Tibial nerve (tissue), 4 donors: ENCODE measurements around the gene EXOC4. TPM values are rescaled to one million over a fixed set of nuclear protein-coding genes. Genes with fewer than 3 reads are reported as not detected.

Source experiments
- DNase-seq, 2 donors: peaks; one replicate each; pipeline ENCODE4 v3.0.0-alpha.2; 2019; ENCODE audit warnings: low spot score in 2 of 2
- H3K27ac ChIP-seq, 4 donors: fragments of 200-600 bp; sonication (generic) in 3 of 4; one replicate each; pipeline ENCODE4 v1.5.1; 2017 to 2019; ENCODE audit warnings: mild to moderate bottlenecking in 1 of 4
- H3K27me3 ChIP-seq, 2 donors: fragments of 200-600 bp; sonication (generic) in 1 of 2; one replicate each; pipeline versions ENCODE4 v1.5.1 to v1.6.0; 2017 to 2019
- H3K36me3 ChIP-seq, 3 donors: fragments of 200-600 bp; sonication (generic); one replicate each; pipeline ENCODE4 v1.5.1; 2018 to 2019
- H3K4me1 ChIP-seq, 4 donors: fragments of 200-600 bp; sonication (generic) in 3 of 4; one replicate each; pipeline ENCODE4 v1.5.1; 2017 to 2019
- H3K4me3 ChIP-seq, 4 donors: fragments of 200-600 bp; sonication (generic) in 3 of 4; one replicate each; pipeline ENCODE4 v1.5.1; 2017 to 2019; ENCODE audit warnings: mild to moderate bottlenecking in 1 of 4, moderate library complexity in 1 of 4
- H3K9me3 ChIP-seq, 4 donors: fragments of 200-600 bp; sonication (generic) in 3 of 4; one replicate each; pipeline ENCODE4 v1.5.1; 2017 to 2019
- CTCF ChIP-seq, 5 experiments: fragments of 200-600 bp in 3 of 5; fragments of 450-650 bp in 2 of 5; sonication (generic) in 3 of 5; IDR thresholded peaks; one replicate each; pipeline ENCODE4 v1.5.1; 2016 to 2019; ENCODE audit warnings: antibody characterized with exemption in 5 of 5, mild to moderate bottlenecking in 3 of 5, moderate library complexity in 2 of 5
- EP300 ChIP-seq, 2 donors: sonication (generic); formaldehyde crosslinking; IDR thresholded peaks; one replicate each; pipeline ENCODE4 v1.6.1; 2017; ENCODE audit warnings: antibody characterized with exemption in 2 of 2, mild to moderate bottlenecking in 1 of 2
- POLR2A ChIP-seq, 2 donors: fragments of 450-650 bp; IDR thresholded peaks; one replicate each; pipeline ENCODE4 v1.6.1; 2017; ENCODE audit warnings: antibody characterized with exemption in 2 of 2, mild to moderate bottlenecking in 2 of 2, moderate library complexity in 2 of 2
- WGBS, 2 donors: methylation state at CpG; one replicate each; pipeline ENCODE4 v1.1.5; 2018; 5-methylcytosine and 5-hydroxymethylcytosine counted together
- total RNA-seq, 4 donors: library from RNA; depleted of rRNA; stranded (reverse); fragments of >200 nt; gene quantifications; one replicate each; pipeline ENCODE4 v1.1.0, GENCODE V29; 2016

EXOC4 gene
- total RNA-seq, 4 donors from 2014 or later: 70.0 to 104 (median 85.8) TPM

DNA sequence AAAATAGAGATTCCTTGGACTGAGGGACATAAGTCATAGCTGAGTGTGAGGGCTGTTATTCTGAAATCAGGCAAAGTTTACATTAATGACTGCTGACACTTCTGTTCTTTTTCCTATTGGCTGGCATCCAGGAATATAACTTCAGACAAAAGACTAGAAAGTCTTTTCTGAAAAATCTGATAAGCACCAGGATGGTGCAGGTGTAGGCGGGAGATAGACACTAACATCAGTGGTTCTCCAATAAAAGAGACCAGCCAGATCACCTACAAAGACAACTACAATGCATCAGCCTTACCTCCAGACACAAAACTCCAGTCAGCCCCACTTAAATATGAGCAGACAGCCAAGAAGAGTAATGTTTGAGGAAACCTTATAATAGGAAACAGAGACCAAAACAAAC is 705.9 kb downstream of the EXOC4 start:
- TF ChIP-seq POLR2A (IDR thresholded peaks at IDR 0.05) (no peak), EP300 (IDR thresholded peaks at IDR 0.05) (no peak), CTCF (IDR thresholded peaks at IDR 0.05) (no peak)
- no peak overlapping the region for H3K27ac ChIP-seq
- no peak overlapping the region for H3K4me3 ChIP-seq
- H3K9me3 ChIP-seq: no peaks in the 10 kb centered on the region
- H3K27me3 ChIP-seq: no peaks in the 10 kb centered on the region
- 96 to 97% methylated on average over 1 of the region's 1 CpG for WGBS, 2 donors
- no peak for DNase-seq
- peaks cover 0 to 7% (median 0%) of the 10 kb centered on the region in 3 donors for H3K36me3 ChIP-seq
- no peaks in the 10 kb centered on the region for H3K4me1 ChIP-seq

GRCh38 chr7:133959505-133959904 is 706.6 kb downstream of the EXOC4 start:
- Histone ChIP-seq H3K27ac (no peak overlapping the region), H3K9me3 (peaks cover 0 to 7% (median 0%) of the 10 kb centered on the region in 4 donors), H3K4me1 (no peaks in the 10 kb centered on the region), H3K36me3 (peaks cover 0 to 7% (median 0%) of the 10 kb centered on the region in 3 donors), H3K4me3 (no peak overlapping the region), H3K27me3 (no peaks in the 10 kb centered on the region)
- no peak for DNase-seq
- TF ChIP-seq POLR2A (IDR thresholded peaks at IDR 0.05): no peak
- WGBS, 2 donors: 92% methylated on average over 2 of the region's 2 CpGs

DNA sequence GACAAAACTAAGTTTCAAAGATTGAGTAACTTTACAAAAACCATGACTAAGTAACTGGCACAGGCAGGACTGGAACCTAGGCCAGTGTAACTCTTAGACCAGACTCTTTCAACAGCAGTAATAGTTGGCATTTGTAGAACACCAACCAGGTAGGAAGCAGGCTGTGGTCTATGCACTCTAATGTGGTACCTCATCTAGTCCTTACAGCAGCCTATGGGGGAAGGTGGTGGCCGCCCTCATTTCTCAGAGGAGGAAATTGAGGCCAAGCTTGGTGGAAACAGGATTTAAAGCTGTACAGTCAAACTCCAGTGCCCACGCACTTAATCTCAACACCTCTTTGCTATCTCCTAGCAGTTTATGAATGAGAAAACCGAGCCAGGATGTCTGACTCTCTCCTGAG is 708.8 kb downstream of the EXOC4 start:
- Histone ChIP-seq H3K36me3 (peaks cover 0 to 7% (median 0%) of the 10 kb centered on the region in 3 donors), H3K4me1 (no peaks in the 10 kb centered on the region), H3K4me3 (no peak overlapping the region), H3K9me3 (peaks cover 0 to 28% (median 3%) of the 10 kb centered on the region in 4 donors), H3K27ac (no peak overlapping the region), H3K27me3 (no peaks in the 10 kb centered on the region)
- no peak for TF ChIP-seq CTCF (IDR thresholded peaks at IDR 0.05)
- no peak for TF ChIP-seq EP300 (IDR thresholded peaks at IDR 0.05)
- no peak for TF ChIP-seq POLR2A (IDR thresholded peaks at IDR 0.05)
- WGBS, 2 donors: 100% methylated on average over 3 of the region's 3 CpGs
- DNase-seq: no peak

GRCh38 chr7:133962646-133963045 is 709.8 kb downstream of the EXOC4 start:
- WGBS, 2 donors: 86 to 89% methylated on average over 4 of the region's 4 CpGs
- H3K4me1 ChIP-seq: no peaks in the 10 kb centered on the region
- no peak overlapping the region for H3K4me3 ChIP-seq
- no peak for DNase-seq
- H3K27me3 ChIP-seq: no peaks in the 10 kb centered on the region
- H3K9me3 ChIP-seq: peaks cover 0 to 37% (median 4%) of the 10 kb centered on the region in 4 donors
- no peak for TF ChIP-seq POLR2A (IDR thresholded peaks at IDR 0.05)
- no peak overlapping the region for H3K27ac ChIP-seq
- peaks cover 0 to 7% (median 0%) of the 10 kb centered on the region in 3 donors for H3K36me3 ChIP-seq

- 51 to 56% methylated on average over 2 of the region's 2 CpGs for WGBS, 2 donors
- Histone ChIP-seq H3K9me3 (peaks cover 0 to 44% (median 5%) of the 10 kb centered on the region in 4 donors), H3K27ac (no peak overlapping the region), H3K27me3 (no peaks in the 10 kb centered on the region), H3K36me3 (peaks cover 0 to 7% (median 0%) of the 10 kb centered on the region in 3 donors), H3K4me3 (no peak overlapping the region), H3K4me1 (no peaks in the 10 kb centered on the region)
- no peak for TF ChIP-seq EP300 (IDR thresholded peaks at IDR 0.05)
- TF ChIP-seq POLR2A (IDR thresholded peaks at IDR 0.05): no peak
- TF ChIP-seq CTCF (IDR thresholded peaks at IDR 0.05): no peak
- DNase-seq: no peak
Measured at GRCh38 chr7:133963629-133964028, 710.8 kb downstream of the EXOC4 start.

- H3K4me1 ChIP-seq: no peaks in the 10 kb centered on the region
- TF ChIP-seq POLR2A (IDR thresholded peaks at IDR 0.05) (no peak), EP300 (IDR thresholded peaks at IDR 0.05) (no peak), CTCF (IDR thresholded peaks at IDR 0.05) (no peak)
- no peak overlapping the region for H3K27ac ChIP-seq
- peaks cover 0 to 17% (median 3%) of the 10 kb centered on the region in 4 donors for H3K9me3 ChIP-seq
- no peak for DNase-seq
- peaks cover 0 to 8% (median 0%) of the 10 kb centered on the region in 3 donors for H3K36me3 ChIP-seq
- H3K27me3 ChIP-seq: no peaks in the 10 kb centered on the region
- H3K4me3 ChIP-seq: no peak overlapping the region
- 85 to 91% methylated on average over 2 of the region's 2 CpGs for WGBS, 2 donors
Measured at GRCh38 chr7:133971625-133972024, 718.7 kb downstream of the EXOC4 start.
